ENCODE measurements around the gene SLC35F4.

DNA sequence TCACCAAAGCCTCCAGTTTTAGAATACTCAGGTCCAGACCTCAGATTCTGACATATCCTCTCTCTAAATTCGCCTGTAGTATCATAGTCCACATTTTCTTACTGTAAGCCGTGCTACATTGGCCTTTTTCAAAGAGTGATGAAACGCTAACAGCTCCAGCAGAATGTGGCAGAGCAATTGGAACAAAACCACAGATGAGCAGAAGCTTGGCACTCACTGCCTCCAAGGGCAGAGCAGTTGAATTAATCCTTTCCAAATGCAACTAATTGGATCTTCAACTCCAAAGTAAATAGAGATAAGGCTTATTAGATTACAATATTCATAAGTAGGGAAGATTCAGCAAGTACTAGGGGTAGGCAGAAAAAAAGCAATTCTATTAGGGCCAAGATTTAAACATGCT lies 128.3 kb downstream of the SLC35F4 start:
- TF ChIP-seq, protein P1, sequence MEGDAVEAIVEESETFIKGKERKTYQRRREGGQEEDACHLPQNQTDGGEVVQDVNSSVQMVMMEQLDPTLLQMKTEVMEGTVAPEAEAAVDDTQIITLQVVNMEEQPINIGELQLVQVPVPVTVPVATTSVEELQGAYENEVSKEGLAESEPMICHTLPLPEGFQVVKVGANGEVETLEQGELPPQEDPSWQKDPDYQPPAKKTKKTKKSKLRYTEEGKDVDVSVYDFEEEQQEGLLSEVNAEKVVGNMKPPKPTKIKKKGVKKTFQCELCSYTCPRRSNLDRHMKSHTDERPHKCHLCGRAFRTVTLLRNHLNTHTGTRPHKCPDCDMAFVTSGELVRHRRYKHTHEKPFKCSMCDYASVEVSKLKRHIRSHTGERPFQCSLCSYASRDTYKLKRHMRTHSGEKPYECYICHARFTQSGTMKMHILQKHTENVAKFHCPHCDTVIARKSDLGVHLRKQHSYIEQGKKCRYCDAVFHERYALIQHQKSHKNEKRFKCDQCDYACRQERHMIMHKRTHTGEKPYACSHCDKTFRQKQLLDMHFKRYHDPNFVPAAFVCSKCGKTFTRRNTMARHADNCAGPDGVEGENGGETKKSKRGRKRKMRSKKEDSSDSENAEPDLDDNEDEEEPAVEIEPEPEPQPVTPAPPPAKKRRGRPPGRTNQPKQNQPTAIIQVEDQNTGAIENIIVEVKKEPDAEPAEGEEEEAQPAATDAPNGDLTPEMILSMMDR (IDR thresholded peaks at IDR 0.05; ENCODE audit: low read length), result no peak
- TF ChIP-seq EZH2phosphoT487 (IDR thresholded peaks at IDR 0.05; ENCODE audit: low read length), result no peak

Data from MM.1S (cell line).